ENCODE data around the gene COL19A1.
"Not testable (repeated sequence)": the region's sequence is repeated elsewhere in the genome, so short reads cannot be mapped to it uniquely, and the experiment has no call there.

The COL19A1 gene

GRCh38 chr6:69892561-69892960, 26.2 kb downstream of the COL19A1 start:
- not testable (repeated sequence) for H3K27ac ChIP-seq (ENCODE audit: low read length); H2AFZ ChIP-seq (ENCODE audit: low read depth, low read length); H3K4me2 ChIP-seq (ENCODE audit: low read length); H4K20me1 ChIP-seq (ENCODE audit: insufficient read depth, low read length); H3K27me3 ChIP-seq (ENCODE audit: low read depth, low read length); H3K4me1 ChIP-seq (ENCODE audit: low read length); H3K9ac ChIP-seq (ENCODE audit: low read length); H3K9me3 ChIP-seq (ENCODE audit: insufficient read depth, low read length); H3K79me2 ChIP-seq (ENCODE audit: low read length); H3K36me3 ChIP-seq (replicated peaks; ENCODE audit: low read depth, low read length); H3K4me3 ChIP-seq (ENCODE audit: low read length)

- H3K4me2 ChIP-seq (ENCODE audit: low read length); H3K4me1 ChIP-seq (ENCODE audit: low read length); H3K27me3 ChIP-seq (ENCODE audit: low read depth, low read length); H3K9me3 ChIP-seq (ENCODE audit: insufficient read depth, low read length); H3K36me3 ChIP-seq (replicated peaks; ENCODE audit: low read depth, low read length); H3K27ac ChIP-seq (ENCODE audit: low read length); H3K9ac ChIP-seq (ENCODE audit: low read length); H2AFZ ChIP-seq (ENCODE audit: low read depth, low read length); H3K79me2 ChIP-seq (ENCODE audit: low read length); H3K4me3 ChIP-seq (ENCODE audit: low read length); H4K20me1 ChIP-seq (ENCODE audit: insufficient read depth, low read length): not testable (repeated sequence)
Observed at GRCh38 chr6:69893266-69893665, 26.9 kb downstream of the COL19A1 start.

- no peak overlapping the region for H3K4me3 ChIP-seq (ENCODE audit: low read length)
- H3K27me3 ChIP-seq (ENCODE audit: low read depth, low read length): no peaks in the 10 kb centered on the region
- H3K4me2 ChIP-seq (ENCODE audit: low read length): no peak overlapping the region
- TF ChIP-seq CTCF (IDR thresholded peaks at IDR 0.05; ENCODE audit: low read depth, low read length) (no peak), EZH2phosphoT487 (IDR thresholded peaks at IDR 0.05; ENCODE audit: low read depth) (no peak)
- H3K4me1 ChIP-seq (ENCODE audit: low read length): no peaks in the 10 kb centered on the region
- no peaks in the 10 kb centered on the region for H3K9me3 ChIP-seq (ENCODE audit: insufficient read depth, low read length)
- H4K20me1 ChIP-seq (ENCODE audit: insufficient read depth, low read length): no peaks in the 10 kb centered on the region
- H3K9ac ChIP-seq (ENCODE audit: low read length): no peak overlapping the region
- H3K36me3 ChIP-seq (replicated peaks; ENCODE audit: low read depth, low read length): peaks cover 3% of the 10 kb centered on the region
- no peaks in the 10 kb centered on the region for H3K79me2 ChIP-seq (ENCODE audit: low read length)
- no peak overlapping the region for H2AFZ ChIP-seq (ENCODE audit: low read depth, low read length)
- no peak overlapping the region for H3K27ac ChIP-seq (ENCODE audit: low read length)
Observed at GRCh38 chr6:69894578-69895347, 28.4 kb downstream of the COL19A1 start.

GRCh38 chr6:69895396-69895795, 29.0 kb downstream of the COL19A1 start:
- Histone ChIP-seq H3K9ac (ENCODE audit: low read length) (no peak overlapping the region), H3K4me2 (ENCODE audit: low read length) (no peak overlapping the region), H3K36me3 (replicated peaks; ENCODE audit: low read depth, low read length) (no peaks in the 10 kb centered on the region), H3K27ac (ENCODE audit: low read length) (no peak overlapping the region), H3K79me2 (ENCODE audit: low read length) (no peaks in the 10 kb centered on the region), H3K27me3 (ENCODE audit: low read depth, low read length) (no peaks in the 10 kb centered on the region), H3K9me3 (ENCODE audit: insufficient read depth, low read length) (no peaks in the 10 kb centered on the region), H2AFZ (ENCODE audit: low read depth, low read length) (no peak overlapping the region), H3K4me1 (ENCODE audit: low read length) (no peaks in the 10 kb centered on the region), H3K4me3 (ENCODE audit: low read length) (no peak overlapping the region), H4K20me1 (ENCODE audit: insufficient read depth, low read length) (no peaks in the 10 kb centered on the region)
- TF ChIP-seq EZH2phosphoT487 (IDR thresholded peaks at IDR 0.05; ENCODE audit: low read depth): no peak
- no peak for TF ChIP-seq CTCF (IDR thresholded peaks at IDR 0.05; ENCODE audit: low read depth, low read length)

- H3K27ac ChIP-seq (ENCODE audit: low read length): no peak overlapping the region
- TF ChIP-seq EZH2phosphoT487 (IDR thresholded peaks at IDR 0.05; ENCODE audit: low read depth) (no peak), CTCF (IDR thresholded peaks at IDR 0.05; ENCODE audit: low read depth, low read length) (no peak)
- no peaks in the 10 kb centered on the region for H3K4me1 ChIP-seq (ENCODE audit: low read length)
- no peak overlapping the region for H3K9ac ChIP-seq (ENCODE audit: low read length)
- H3K27me3 ChIP-seq (ENCODE audit: low read depth, low read length): no peaks in the 10 kb centered on the region
- H3K4me2 ChIP-seq (ENCODE audit: low read length): no peak overlapping the region
- no peak overlapping the region for H2AFZ ChIP-seq (ENCODE audit: low read depth, low read length)
- no peaks in the 10 kb centered on the region for H3K36me3 ChIP-seq (replicated peaks; ENCODE audit: low read depth, low read length)
- H3K79me2 ChIP-seq (ENCODE audit: low read length): no peaks in the 10 kb centered on the region
- no peaks in the 10 kb centered on the region for H3K9me3 ChIP-seq (ENCODE audit: insufficient read depth, low read length)
- H4K20me1 ChIP-seq (ENCODE audit: insufficient read depth, low read length): no peaks in the 10 kb centered on the region
- no peak overlapping the region for H3K4me3 ChIP-seq (ENCODE audit: low read length)
Observed at GRCh38 chr6:69900869-69901268, 34.5 kb downstream of the COL19A1 start.

Data from OCI-LY3 (cell line).